ENCODE results near the gene ATP13A2.

ATP13A2 gene

GRCh38 chr1:17011439-17012307 lies at the start of gene ATP13A2:
Gene ATP13A2, minus strand, starts transcription at chr1:17011928. Its CDS starts 190 bp downstream, at chr1:17011738.
- DNase-seq: peak; percentile 51 to 62

- no peak for DNase-seq
Observed at GRCh38 chr1:17061486-17061885, 49.8 kb upstream of the ATP13A2 start.

GRCh38 chr1:17060306-17060749 lies 48.6 kb upstream of the ATP13A2 start:
- DNase-seq: peak; percentile 61 to 70

- peak; percentile 78 to 79 for DNase-seq
Observed at GRCh38 chr1:17059391-17060305, 47.9 kb upstream of the ATP13A2 start.

GRCh38 chr1:17056551-17056950 lies 44.8 kb upstream of the ATP13A2 start:
- no peak for DNase-seq

- no peak for DNase-seq
Observed at GRCh38 chr1:17055801-17056200, 44.1 kb upstream of the ATP13A2 start.

GRCh38 chr1:17053685-17054410 lies 42.1 kb upstream of the ATP13A2 start, which contains the start of gene SDHB:
Gene SDHB, minus strand, starts transcription at chr1:17054032. Its CDS starts 13 bp downstream, at chr1:17054019.
- DNase-seq: peak; percentile 94 to 97

- no peak for DNase-seq
Observed at GRCh38 chr1:17053086-17053684, 41.5 kb upstream of the ATP13A2 start.

GRCh38 chr1:17052641-17053040 lies 40.9 kb upstream of the ATP13A2 start:
- DNase-seq: no peak

- no peak for DNase-seq
Observed at GRCh38 chr1:17052038-17052437, 40.3 kb upstream of the ATP13A2 start.

- DNase-seq: no peak
Observed at GRCh38 chr1:17047924-17048323, 36.2 kb upstream of the ATP13A2 start.

- DNase-seq: no peak
Observed at GRCh38 chr1:17046334-17046657, 34.6 kb upstream of the ATP13A2 start.

GRCh38 chr1:17045634-17046333 lies 34.1 kb upstream of the ATP13A2 start:
- DNase-seq: peak; percentile 66 to 68

GRCh38 chr1:17045150-17045549 lies 33.4 kb upstream of the ATP13A2 start:
- no peak for DNase-seq

- DNase-seq: no peak
Observed at GRCh38 chr1:17043676-17044075, 31.9 kb upstream of the ATP13A2 start.

- DNase-seq: no peak
Observed at GRCh38 chr1:17040135-17040534, 28.4 kb upstream of the ATP13A2 start.

- no peak for DNase-seq
Observed at GRCh38 chr1:17039522-17039921, 27.8 kb upstream of the ATP13A2 start.

- DNase-seq: no peak
Observed at GRCh38 chr1:17033481-17033880, 21.8 kb upstream of the ATP13A2 start.

GRCh38 chr1:17032741-17033140 lies 21.0 kb upstream of the ATP13A2 start:
- no peak for DNase-seq

GRCh38 chr1:17031436-17031835 lies 19.7 kb upstream of the ATP13A2 start:
- no peak for DNase-seq

- DNase-seq: no peak
Observed at GRCh38 chr1:17030206-17030605, 18.5 kb upstream of the ATP13A2 start.

- no peak for DNase-seq
Observed at GRCh38 chr1:17028662-17029188, 17.0 kb upstream of the ATP13A2 start.
